ENCODE data around the gene SCYL1.
"Not testable (repeated sequence)": the region's sequence is repeated elsewhere in the genome, so short reads cannot be mapped to it uniquely, and the experiment has no call there.

Gene SCYL1

DNA sequence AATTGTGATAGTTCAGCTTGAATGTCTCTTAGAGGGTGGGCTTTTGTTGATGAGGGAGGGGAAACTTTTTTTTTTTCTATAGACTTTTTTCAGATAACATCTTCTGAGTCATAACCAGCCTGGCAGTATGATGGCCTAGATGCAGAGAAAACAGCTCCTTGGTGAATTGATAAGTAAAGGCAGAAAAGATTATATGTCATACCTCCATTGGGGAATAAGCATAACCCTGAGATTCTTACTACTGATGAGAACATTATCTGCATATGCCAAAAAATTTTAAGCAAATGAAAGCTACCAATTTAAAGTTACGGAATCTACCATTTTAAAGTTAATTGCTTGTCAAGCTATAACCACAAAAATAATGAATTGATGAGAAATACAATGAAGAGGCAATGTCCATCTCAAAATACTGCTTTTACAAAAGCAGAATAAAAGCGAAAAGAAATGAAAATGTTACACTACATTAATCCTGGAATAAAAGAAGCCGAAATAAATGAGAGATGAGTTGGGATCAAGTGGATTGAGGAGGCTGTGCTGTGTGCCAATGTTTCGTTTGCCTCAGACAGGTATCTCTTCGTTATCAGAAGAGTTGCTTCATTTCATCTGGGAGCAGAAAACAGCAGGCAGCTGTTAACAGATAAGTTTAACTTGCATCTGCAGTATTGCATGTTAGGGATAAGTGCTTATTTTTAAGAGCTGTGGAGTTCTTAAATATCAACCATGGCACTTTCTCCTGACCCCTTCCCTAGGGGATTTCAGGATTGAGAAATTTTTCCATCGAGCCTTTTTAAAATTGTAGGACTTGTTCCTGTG lies 22.1 kb upstream of the SCYL1 start:
- peak in 6 of 42 donors; percentile 9 to 27 (median 12) for DNase-seq
- intact Hi-C loops (cut with DNase I): no loop called here

DNA sequence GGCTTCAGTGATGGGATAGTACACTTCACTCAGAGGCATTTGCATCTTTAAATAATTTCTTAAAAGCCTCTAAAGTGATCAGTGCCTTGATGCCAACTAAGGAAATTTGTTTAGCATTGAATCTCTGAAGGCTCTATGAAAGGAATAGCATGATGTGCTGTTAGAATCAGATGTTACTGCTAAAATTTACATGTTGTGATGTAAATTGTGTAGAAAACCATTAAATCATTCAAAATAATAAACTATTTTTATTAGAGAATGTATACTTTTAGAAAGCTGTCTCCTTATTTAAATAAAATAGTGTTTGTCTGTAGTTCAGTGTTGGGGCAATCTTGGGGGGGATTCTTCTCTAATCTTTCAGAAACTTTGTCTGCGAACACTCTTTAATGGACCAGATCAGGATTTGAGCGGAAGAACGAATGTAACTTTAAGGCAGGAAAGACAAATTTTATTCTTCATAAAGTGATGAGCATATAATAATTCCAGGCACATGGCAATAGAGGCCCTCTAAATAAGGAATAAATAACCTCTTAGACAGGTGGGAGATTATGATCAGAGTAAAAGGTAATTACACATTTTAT lies 21.4 kb upstream of the SCYL1 start:
- intact Hi-C loops (cut with DNase I): no loop called here
- peak in 1 of 42 donors; percentile 36 for DNase-seq

DNA sequence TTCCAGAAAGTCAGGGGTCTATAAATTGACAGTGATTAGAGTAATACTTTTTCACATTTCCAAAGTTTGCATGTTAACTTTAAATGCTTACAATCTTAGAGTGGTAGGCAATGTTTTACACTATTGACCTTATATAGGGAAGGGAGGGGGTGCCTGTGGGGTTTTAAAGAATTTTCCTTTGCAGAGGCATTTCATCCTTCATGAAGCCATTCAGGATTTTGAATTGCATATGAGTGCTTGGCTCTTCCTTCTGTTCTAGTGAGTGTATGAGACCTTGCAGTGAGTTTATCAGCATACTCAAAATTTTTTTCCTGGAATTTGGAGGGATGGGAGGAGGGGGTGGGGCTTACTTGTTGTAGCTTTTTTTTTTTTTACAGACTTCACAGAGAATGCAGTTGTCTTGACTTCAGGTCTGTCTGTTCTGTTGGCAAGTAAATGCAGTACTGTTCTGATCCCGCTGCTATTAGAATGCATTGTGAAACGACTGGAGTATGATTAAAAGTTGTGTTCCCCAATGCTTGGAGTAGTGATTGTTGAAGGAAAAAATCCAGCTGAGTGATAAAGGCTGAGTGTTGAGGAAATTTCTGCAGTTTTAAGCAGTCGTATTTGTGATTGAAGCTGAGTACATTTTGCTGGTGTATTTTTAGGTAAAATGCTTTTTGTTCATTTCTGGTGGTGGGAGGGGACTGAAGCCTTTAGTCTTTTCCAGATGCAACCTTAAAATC lies 20.8 kb upstream of the SCYL1 start:
- intact Hi-C loops (cut with DNase I): no loop called here
- DNase-seq: peak in 2 of 42 donors; percentile 5 to 28

DNA sequence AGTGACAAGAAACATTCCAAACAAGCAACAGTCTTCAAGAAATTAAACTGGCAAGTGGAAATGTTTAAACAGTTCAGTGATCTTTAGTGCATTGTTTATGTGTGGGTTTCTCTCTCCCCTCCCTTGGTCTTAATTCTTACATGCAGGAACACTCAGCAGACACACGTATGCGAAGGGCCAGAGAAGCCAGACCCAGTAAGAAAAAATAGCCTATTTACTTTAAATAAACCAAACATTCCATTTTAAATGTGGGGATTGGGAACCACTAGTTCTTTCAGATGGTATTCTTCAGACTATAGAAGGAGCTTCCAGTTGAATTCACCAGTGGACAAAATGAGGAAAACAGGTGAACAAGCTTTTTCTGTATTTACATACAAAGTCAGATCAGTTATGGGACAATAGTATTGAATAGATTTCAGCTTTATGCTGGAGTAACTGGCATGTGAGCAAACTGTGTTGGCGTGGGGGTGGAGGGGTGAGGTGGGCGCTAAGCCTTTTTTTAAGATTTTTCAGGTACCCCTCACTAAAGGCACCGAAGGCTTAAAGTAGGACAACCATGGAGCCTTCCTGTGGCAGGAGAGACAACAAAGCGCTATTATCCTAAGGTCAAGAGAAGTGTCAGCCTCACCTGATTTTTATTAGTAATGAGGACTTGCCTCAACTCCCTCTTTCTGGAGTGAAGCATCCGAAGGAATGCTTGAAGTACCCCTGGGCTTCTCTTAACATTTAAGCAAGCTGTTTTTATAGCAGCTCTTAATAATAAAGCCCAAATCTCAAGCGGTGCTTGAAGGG lies 20.0 kb upstream of the SCYL1 start:
- peak in 6 of 42 donors; percentile 16 to 52 (median 30) for DNase-seq
- intact Hi-C loops (cut with DNase I): loop anchor here (5.0 kb wide), 1 partner anchor 88 kb away; no protein-coding TSS in a partner anchor

DNA sequence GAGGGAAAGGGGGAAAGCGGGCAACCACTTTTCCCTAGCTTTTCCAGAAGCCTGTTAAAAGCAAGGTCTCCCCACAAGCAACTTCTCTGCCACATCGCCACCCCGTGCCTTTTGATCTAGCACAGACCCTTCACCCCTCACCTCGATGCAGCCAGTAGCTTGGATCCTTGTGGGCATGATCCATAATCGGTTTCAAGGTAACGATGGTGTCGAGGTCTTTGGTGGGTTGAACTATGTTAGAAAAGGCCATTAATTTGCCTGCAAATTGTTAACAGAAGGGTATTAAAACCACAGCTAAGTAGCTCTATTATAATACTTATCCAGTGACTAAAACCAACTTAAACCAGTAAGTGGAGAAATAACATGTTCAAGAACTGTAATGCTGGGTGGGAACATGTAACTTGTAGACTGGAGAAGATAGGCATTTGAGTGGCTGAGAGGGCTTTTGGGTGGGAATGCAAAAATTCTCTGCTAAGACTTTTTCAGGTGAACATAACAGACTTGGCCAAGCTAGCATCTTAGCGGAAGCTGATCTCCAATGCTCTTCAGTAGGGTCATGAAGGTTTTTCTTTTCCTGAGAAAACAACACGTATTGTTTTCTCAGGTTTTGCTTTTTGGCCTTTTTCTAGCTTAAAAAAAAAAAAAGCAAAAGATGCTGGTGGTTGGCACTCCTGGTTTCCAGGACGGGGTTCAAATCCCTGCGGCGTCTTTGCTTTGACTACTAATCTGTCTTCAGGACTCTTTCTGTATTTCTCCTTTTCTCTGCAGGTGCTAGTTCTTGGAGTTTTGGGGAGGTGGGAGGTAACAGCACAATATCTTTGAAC lies 19.2 kb upstream of the SCYL1 start:
- DNase-seq: peak in 6 of 42 donors; percentile 29 to 59 (median 43)
- intact Hi-C loops (cut with DNase I): loop anchor here (5.0 kb wide), 1 partner anchor 88 kb away; no protein-coding TSS in a partner anchor

DNA sequence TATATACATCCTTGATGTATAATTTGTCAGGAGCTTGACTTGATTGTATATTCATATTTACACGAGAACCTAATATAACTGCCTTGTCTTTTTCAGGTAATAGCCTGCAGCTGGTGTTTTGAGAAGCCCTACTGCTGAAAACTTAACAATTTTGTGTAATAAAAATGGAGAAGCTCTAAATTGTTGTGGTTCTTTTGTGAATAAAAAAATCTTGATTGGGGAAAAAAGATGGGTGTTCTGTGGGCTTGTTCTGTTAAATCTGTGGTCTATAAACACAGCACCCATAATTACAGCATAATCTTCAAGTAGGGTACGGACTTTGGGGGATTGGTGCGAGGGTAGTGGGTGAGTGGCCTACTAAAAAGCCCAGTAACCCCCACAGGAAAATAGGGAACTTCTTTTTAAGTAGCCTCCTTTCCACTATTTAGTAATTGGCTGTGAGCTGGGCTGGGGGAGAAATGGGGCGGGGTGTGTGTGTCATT lies 18.6 kb upstream of the SCYL1 start:
- intact Hi-C loops (cut with DNase I): loop anchor here (5.0 kb wide), 1 partner anchor 89 kb away; no protein-coding TSS in a partner anchor
- DNase-seq: peak in 2 of 42 donors; percentile 15 to 68

DNA sequence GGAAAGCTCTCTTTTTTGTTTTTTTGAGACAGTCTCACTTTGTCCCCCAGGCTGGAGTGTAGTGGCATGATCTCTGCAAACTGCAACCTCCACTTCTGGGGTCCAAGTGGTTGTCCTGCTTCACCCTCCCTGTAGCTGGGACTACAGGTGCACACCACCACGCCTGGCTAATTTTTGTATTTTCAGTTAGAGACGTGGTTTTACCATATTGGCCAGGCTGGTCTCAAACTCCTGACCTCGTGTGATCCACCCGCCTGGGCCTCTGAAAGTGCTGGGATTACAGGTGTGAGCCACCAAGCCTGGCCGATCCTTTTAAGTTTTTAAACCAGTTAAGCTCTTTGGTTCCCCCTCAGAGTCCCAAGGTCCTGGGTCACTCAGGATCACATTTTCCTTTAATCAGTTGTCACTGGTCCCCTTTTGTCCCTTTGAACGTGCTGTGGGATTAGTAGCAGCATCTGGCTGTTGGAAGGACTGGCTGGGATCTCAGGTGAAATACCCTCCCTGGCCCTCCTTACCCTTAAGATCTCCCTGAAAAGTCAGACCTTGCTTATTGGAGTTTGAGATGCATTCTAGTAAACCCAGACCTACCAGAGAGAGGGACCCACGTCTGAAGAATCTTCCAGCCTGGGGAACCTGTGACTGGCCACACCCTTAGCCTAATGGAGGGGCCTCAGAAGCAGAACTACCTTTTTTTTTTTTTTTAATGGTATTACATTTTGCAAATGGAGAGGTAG lies 17.9 kb upstream of the SCYL1 start:
- intact Hi-C loops (cut with DNase I): loop anchor here (5.0 kb wide), 1 partner anchor 90 kb away; no protein-coding TSS in a partner anchor
- DNase-seq: peak in 21 of 42 donors; percentile 30 to 87 (median 56)

DNA sequence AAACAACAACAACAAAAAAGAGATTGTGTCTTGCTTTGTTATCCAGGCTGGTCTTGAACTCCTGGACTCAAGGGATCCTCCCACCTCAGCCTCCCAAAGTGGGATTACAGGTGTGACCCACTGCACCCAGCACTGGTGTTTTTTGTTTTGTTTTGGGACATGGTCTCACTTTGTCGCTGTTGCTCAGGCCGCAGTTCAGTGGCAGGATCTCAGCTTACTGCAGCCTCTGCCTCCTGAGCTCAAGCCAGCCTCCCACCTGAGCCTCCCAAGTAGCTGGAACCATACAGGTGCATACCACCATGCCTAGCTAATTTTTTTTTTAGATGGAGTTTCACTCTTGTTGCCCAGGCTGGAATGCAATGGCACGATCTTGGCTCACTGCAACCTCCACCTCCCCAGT lies 12.6 kb upstream of the SCYL1 start:
- DNase-seq: not testable (repeated sequence)
- intact Hi-C loops (cut with DNase I): loop anchor here (5.0 to 10.0 kb wide), 2 partner anchors 135 to 238 kb away; no protein-coding TSS in a partner anchor

DNA sequence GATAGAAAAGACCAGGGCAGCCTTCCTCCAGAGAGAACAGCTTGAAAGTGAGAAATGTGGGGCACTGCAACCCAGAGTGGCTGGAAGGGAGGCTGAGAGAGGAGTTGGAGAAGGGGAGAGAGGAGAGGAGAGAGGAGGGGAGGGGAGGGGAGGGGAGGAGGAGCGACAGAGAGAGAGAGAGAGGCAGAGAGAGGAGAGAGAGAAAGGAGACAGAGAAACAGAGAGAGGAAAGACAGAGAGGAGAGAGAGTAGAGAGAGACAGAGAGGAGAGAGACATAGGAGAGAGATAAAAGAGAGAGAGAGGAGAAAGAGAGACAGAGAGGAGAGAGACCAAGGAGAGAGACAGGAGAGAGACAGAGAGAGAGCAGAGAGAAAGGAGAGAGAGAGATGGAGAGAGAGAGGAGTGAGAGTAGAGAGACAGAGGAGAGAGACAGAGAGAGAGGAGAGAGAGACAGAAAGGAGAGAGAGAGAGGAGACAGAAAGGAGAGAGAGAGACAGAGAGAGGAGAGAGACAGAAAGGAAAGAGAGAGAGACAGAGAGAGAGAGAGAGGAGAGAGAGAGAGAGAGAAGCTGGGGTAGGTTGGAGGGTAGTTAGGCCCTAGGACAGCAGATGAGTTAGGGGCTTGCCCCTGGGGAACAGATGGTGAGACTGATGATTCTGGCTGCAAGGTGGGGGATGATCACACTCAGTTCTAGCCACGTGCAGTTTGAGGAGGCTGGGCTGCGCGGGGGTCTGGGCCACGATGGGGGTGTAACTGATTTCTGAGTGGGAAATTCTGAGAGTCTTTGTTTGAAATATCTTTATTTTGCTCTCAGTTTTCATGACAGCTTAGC lies 8.5 kb upstream of the SCYL1 start:
- DNase-seq: peak in 1 of 42 donors; percentile 17
- intact Hi-C loops (cut with DNase I): loop anchor here (10.0 kb wide), 1 partner anchor 242 kb away; no protein-coding TSS in a partner anchor

DNA sequence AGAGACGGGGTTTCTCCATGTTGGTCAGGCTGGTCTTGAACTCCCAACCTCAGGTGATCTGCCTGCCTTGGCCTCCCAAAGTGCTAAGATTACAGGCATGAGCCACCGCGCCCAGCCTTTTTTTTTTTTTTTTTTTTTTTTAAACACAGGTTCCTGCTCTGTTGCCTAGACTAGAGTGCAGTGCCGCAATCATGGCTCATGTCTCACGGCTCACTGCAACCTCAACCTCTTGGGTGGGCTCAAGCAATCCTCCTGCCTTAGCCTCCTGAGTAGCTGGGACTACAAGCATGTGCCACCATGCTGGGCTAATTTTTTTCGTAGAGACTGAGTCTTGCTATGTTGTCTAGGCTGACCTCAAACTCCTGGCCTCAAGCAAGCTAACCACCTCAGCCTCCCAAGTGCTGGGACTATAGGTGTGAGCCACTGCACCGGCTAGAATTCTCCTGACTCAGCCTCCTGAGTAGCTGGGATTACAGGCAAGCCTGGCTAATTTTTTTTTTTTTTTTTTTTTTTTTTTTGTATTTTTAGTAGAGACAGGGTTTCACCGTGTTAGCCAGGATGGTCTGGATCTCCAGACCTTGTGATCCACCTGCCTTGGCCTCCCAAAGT lies 5.8 kb upstream of the SCYL1 start:
- DNase-seq: peak in 1 of 42 donors; percentile 20
- intact Hi-C loops (cut with DNase I): loop anchor here (10.0 kb wide), 1 partner anchor 244 kb away; no protein-coding TSS in a partner anchor

DNA sequence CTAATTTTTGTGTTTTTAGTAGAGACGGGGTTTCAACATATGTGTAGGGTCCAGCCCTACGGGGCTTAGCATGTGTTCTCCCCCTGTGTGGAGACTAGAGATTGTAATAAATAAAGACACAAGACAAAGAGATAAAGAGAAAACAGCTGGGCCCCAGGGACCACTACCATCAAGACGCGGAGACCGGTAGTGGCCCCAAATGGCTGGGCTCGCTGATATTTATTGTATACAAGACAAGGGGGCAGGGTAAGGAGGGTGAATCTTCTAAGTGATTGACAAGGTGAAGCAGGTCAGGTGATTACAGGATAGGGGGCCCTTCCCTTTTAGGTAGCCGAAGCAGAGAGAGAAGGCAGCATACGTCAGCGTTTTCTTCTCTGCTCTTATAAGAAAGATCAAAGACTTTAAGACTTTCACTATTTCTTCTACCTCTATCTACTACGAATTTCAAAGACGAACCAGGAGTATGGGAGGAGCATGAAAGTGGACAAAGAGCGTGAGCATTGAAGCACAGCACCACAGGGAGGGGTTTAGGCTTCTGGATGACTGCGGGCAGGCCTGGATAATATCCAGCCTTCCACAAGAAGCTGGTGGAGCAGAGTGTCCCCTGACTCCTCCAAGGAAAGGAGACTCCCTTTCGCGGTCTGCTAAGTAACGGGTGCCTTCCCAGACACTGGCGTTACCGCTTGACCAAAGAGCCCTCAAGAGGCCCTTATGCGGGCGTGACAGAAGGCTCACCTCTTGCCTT lies 2.9 kb upstream of the SCYL1 start:
- intact Hi-C loops (cut with DNase I); DNase-seq: not testable (repeated sequence)

DNA sequence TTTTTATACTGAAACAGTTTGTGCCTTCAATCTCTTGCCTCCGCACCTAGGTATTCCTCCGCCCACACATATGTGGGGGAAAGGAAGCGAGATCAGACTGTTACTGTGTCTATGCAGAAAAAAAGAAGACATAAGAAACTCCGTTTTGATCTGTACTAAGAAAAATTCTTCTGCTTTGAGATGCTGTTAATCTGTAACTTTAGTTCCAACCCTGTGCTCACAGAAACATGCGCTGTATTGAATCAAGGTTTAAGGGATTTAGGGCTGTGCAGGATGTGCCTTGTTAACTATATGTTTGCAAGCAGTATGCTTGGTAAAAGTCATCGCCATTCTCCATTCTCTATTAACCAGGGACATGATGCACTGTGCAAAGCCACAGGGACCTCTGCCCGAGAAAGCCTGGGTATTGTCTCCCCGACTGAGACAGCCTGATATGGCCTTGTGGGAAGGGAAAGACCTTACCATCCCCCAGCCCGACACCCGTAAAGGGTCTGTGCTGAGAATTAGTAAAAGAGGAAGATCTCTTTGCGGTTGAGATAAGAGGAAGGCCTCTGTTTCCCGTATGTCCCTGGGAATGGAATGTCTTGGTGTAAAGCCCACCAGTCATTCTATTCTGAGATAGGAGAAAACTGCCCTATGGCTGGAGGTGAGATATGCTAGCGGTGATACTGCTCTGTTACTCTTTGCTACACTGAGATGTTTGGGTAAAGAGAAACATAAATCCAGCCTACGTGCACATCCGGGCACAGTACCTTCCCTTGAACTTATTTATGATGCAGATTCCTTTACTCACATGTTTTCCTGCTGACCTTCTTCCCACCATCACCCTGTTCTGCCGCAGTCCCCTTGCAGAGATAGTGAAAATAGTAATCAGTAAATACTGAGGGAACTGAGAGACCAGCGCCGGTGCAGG lies 1.9 kb upstream of the SCYL1 start:
- intact Hi-C loops (cut with DNase I): not testable (repeated sequence)
- peak in 35 of 42 donors; percentile 25 to 86 (median 63) for DNase-seq

DNA sequence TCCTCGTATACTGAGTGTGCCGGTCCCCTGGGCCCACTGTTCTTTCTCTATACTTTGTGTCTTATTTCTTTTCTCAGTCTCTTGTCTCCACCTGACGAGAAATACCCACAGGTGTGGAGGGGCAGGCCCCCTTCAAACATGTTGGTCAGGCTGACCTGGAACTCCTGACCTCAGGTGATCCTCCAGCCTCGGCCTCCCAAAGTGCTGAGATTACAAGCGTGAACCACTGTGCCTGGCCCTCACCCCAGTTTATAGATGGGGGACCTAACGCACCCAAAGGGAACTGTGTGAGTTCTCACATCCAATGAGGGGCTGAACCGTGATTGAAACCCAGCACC lies 1.3 kb upstream of the SCYL1 start:
- DNase-seq; intact Hi-C loops (cut with DNase I): not testable (repeated sequence)

Measured in head of caudate nucleus (tissue), 42 donors.